Endometrial microvascular endothelial cells (primary cell): ENCODE results near the gene C1GALT1. TPM values are rescaled to one million over a fixed set of nuclear protein-coding genes. Genes with fewer than 3 reads are reported as not detected.
"Not testable (repeated sequence)": the region's sequence is repeated elsewhere in the genome, so short reads cannot be mapped to it uniquely, and the experiment has no call there.

Source experiments
- in situ Hi-C: cut with HindIII; loops from 2 replicates; pipeline ENCODE4 v1.10.0; 2017; ENCODE audit warnings: low sequenced_read_pairs, low pct_unique_long_range_greater_than_20kb; ENCODE audit errors: inconsistent ontology term
- total RNA-seq: library from RNA; depleted of rRNA; stranded (reverse); fragments of >200 nt; gene quantifications from one replicate; pipeline ENCODE4 v1.2.3, GENCODE V29; 2015; ENCODE audit errors: inconsistent ontology term

C1GALT1 gene
- total RNA-seq, 1 donor from 2014 or later = 69.4 TPM

- in situ Hi-C loops = no loop called here
Measured at GRCh38 chr7:7223250-7223649, 40.9 kb downstream of the C1GALT1 start.

GRCh38 chr7:7226407-7226806 is 44.1 kb downstream of the C1GALT1 start:
- in situ Hi-C loops = no loop called here

GRCh38 chr7:7228472-7228871 is 46.1 kb downstream of the C1GALT1 start:
- in situ Hi-C loops = no loop called here

GRCh38 chr7:7228967-7229366 is 46.6 kb downstream of the C1GALT1 start:
- in situ Hi-C loops = no loop called here

- in situ Hi-C loops = no loop called here
Measured at GRCh38 chr7:7231000-7231399, 48.7 kb downstream of the C1GALT1 start.

- in situ Hi-C loops = no loop called here
Measured at GRCh38 chr7:7231865-7232264, 49.5 kb downstream of the C1GALT1 start.

GRCh38 chr7:7235347-7235746 is 53.0 kb downstream of the C1GALT1 start:
- in situ Hi-C loops = no loop called here

- in situ Hi-C loops = no loop called here
Measured at GRCh38 chr7:7236041-7236440, 53.7 kb downstream of the C1GALT1 start.

- in situ Hi-C loops = no loop called here
Measured at GRCh38 chr7:7237201-7237977, 55.0 kb downstream of the C1GALT1 start.

- in situ Hi-C loops = no loop called here
Measured at GRCh38 chr7:7237978-7238267, 55.6 kb downstream of the C1GALT1 start.

- in situ Hi-C loops = no loop called here
Measured at GRCh38 chr7:7239346-7239745, 57.0 kb downstream of the C1GALT1 start.

GRCh38 chr7:7242899-7243298 is 60.6 kb downstream of the C1GALT1 start:
- in situ Hi-C loops = no loop called here

GRCh38 chr7:7245233-7245632 is 62.9 kb downstream of the C1GALT1 start:
- in situ Hi-C loops = not testable (repeated sequence)

- in situ Hi-C loops = no loop called here
Measured at GRCh38 chr7:7246223-7246622, 63.9 kb downstream of the C1GALT1 start.

GRCh38 chr7:7247658-7248057 is 65.3 kb downstream of the C1GALT1 start:
- in situ Hi-C loops = no loop called here

GRCh38 chr7:7249814-7250213 is 67.5 kb downstream of the C1GALT1 start:
- in situ Hi-C loops = no loop called here

GRCh38 chr7:7251742-7252141 is 69.4 kb downstream of the C1GALT1 start:
- in situ Hi-C loops = no loop called here

GRCh38 chr7:7254319-7254718 is 72.0 kb downstream of the C1GALT1 start:
- in situ Hi-C loops = no loop called here

GRCh38 chr7:7254908-7255307 is 72.6 kb downstream of the C1GALT1 start:
- in situ Hi-C loops = no loop called here

GRCh38 chr7:7256731-7257274 is 74.5 kb downstream of the C1GALT1 start:
- in situ Hi-C loops = no loop called here
